Stimulated activated CD4-positive, alpha-beta T cell treated with anti-CD3 and anti-CD28 coated beads, Interleukin-4, amount 100 ng/mL, for 1 hour (primary cell): ENCODE results near the gene ALK.

ENCODE experiments used
- DNase-seq: peaks from one replicate; pipeline ENCODE4 v3.0.0-alpha.2; 2020

The ALK gene

DNA sequence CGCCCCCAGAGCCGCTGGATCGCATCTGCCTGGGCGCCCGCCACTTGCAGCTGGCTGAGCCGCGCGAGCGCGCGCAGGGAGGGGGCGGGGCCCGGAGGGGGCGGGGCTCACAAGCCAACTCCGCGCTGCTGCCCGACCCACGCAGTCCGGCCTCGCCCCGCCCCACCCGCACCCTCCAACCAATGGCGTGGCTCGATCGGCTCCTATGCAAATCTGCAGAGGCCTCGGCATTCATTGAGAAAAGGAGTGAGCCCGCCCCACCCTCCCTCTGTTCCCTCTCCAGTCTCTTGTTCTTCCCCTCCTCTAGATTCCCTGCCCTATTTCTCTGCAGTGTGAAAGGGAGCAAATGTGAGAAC is at the start of gene ALK:
Gene ALK, minus strand, starts transcription at position 27 of the 356 bp plus-strand sequence. CDS start 927 bp downstream, outside the sequence.
- DNase-seq = peak; percentile 57

DNA sequence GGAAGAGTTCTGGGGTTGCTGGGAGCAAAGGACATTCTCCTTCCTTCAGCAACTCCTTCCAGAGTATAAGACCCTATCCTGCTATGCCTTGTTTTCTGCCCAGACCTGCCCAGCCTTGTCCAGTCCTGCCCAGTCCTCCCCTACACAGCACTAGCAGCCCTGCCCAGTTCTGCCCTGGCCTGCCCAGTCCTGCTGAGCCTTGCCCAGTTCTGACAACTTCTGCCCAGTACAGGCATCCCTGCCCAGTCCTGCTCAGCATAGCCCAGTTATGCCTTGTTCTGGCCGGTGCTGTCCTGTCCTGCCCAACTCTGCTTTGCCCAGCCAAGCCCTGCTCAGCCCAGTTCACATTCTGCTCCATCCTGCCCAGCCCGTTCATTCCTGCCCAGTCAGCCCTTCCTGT is 44.9 kb upstream of the ALK start:
- DNase-seq = no peak

- no peak for DNase-seq
These were observed 42.7 kb upstream of the ALK start for GRCh38 chr2:29963972-29964570.

DNA sequence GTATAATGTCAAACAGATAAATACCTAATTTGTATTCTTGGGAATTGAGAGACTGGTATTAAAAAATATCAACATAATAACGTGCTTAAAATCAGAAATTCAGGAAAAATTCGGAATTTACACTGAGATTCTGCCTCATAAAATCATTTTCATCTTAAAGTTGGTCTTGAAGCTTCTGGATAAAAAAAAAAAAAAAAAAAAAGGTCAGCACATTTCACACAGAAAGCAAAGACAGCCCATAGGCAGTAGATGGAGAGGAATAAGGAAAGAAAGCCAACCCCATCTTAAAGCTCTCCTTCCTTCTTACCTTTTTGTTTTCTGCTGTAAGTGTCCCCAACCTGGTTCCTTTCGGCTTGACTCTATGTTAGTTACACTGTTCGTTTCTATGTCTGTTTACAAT is 41.5 kb upstream of the ALK start:
- DNase-seq = no peak

DNA sequence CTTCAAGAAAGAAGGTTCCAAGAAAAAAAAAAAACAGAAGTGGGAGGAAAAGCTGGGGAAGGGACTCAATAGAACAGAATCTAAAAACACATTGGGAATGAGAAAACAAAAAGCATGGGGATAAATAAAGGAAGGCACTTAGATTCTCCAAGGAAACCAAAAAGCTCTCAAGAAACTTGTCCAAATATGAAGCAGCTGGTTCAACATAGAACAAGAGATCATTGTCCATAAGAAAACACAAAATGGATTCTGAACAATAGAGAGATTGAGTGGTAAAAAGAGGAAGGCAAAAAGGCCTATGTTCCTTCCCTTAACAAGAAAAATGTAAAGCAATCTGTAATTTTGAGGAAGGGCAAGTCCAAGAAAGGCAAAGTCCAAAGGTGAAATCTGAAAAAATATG is 32.9 kb upstream of the ALK start:
- DNase-seq = no peak

- no peak for DNase-seq
These were observed 31.6 kb upstream of the ALK start for GRCh38 chr2:29952973-29953372.

GRCh38 chr2:29951576-29951975 is 30.2 kb upstream of the ALK start:
- no peak for DNase-seq

DNA sequence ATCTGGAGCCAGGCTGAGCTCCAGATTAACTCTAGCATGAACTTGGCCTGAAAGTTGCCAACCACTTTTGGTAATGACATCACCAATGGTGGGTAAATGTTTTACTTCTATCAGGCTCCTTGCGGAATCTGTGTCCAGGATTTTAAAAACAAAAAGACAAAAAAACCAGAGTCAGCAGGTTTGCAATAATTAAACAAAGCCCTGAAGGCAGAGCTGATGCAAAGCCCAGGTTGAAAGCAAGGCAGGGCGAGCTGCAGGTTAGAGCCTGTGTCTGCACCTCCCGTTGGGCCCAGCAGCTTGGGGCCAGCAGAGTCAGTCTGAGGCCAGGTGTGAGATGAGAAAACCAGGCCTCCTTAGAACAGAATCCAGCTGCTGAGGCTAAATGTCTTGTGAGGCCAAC is 29.1 kb upstream of the ALK start:
- no peak for DNase-seq

DNA sequence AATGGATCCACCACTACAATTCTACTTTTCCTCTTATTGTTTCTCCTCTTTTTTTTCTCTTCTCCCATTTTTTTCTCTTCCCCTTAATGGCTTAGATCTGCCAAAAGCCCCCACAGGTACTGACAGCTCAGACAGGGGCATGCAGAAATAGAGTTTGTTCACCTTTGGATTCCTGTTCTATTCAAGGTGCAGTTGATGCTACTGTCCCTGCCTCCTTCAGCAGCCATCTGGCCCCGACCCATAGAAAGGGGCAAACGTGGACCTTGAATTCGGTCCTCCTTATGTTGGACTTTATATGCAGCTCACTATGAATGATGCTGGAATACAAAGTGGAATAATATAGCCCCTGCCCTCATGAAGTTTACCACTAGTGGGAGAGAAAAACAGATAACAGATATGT is 27.7 kb upstream of the ALK start:
- no peak for DNase-seq

DNA sequence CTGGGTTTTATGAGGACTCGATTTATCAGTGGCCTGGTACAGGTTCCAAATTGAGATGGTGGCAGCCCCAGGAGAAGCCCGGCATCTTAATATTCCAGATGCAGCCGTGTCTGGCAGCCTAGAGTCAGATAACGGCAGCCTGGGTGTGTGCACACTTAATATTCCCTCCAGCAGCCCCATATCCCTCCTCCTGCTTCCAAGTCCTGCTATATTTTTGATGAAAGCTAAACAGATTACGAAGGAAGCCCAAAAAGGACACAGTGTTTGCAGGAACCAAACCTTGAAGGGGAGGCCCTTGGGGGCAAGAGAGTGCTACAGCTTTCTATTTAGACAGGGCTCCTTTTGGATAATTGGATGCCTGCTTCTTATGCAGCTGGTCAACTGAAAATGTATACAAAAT is 25.1 kb upstream of the ALK start:
- no peak for DNase-seq

DNA sequence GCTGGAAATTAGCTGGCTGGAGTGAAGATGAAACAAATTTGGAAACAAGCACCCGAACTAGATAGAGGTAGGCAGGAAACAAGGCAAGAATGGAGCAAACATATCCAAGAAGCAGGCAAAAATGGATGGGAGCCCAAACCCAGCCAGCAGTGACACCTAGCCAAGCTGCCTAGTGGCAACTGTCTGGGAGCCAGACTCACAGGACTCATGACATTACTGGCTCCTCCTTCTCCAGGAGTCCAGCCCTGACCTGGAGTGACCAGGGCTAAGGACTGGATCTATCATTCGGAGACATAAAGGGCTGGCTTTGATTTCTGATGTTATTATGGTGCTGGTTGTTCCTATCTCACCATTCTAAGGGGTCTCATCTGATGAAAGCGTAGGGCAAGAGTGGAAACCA is 21.3 kb upstream of the ALK start:
- no peak for DNase-seq

- DNase-seq = no peak
These were observed 19.3 kb upstream of the ALK start for GRCh38 chr2:29940706-29941105.

DNA sequence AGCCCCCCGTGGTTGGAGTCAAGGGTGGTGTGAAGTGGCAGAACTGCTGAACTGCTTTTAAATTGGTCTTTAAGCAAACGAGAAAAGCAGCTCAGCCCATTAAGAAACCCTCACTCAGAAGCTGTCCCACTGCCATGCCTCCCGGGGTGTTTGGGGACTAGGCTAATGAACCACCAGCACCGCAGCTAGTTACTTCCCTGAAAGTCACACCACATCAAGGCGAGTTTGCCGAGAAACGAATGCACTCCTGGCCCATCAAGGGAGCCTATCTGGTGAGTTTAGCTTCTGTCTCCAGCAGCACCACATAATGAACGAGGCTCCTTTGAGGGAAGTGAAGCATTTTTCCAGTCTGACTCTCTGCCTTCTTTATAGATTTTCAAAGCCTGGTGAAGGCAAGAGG is 14.6 kb upstream of the ALK start:
- DNase-seq = no peak

- DNase-seq = no peak
These were observed 10.4 kb upstream of the ALK start for GRCh38 chr2:29931818-29932217.

GRCh38 chr2:29923110-29923721 is 1.8 kb upstream of the ALK start:
- peak; percentile 35 for DNase-seq

DNA sequence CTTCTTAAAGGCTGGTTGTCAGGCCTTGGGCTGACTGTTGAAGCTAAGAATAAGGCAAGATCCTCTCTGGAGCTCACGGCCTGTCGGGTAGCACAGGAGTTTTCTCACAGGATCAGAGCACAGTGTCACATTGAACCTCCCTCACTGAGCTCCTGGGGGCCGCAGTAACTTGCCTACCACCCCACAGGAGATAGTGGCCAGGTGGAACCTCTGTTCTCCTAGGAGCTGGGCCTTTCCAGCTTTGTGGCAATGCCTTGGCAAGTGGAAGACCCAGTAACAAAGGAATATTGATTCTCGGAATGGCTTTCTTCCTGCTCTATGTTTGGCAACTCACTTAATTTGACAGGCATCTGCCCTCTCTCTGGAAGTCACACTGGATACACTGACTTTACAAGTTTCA is 1.2 kb upstream of the ALK start:
- DNase-seq = no peak

DNA sequence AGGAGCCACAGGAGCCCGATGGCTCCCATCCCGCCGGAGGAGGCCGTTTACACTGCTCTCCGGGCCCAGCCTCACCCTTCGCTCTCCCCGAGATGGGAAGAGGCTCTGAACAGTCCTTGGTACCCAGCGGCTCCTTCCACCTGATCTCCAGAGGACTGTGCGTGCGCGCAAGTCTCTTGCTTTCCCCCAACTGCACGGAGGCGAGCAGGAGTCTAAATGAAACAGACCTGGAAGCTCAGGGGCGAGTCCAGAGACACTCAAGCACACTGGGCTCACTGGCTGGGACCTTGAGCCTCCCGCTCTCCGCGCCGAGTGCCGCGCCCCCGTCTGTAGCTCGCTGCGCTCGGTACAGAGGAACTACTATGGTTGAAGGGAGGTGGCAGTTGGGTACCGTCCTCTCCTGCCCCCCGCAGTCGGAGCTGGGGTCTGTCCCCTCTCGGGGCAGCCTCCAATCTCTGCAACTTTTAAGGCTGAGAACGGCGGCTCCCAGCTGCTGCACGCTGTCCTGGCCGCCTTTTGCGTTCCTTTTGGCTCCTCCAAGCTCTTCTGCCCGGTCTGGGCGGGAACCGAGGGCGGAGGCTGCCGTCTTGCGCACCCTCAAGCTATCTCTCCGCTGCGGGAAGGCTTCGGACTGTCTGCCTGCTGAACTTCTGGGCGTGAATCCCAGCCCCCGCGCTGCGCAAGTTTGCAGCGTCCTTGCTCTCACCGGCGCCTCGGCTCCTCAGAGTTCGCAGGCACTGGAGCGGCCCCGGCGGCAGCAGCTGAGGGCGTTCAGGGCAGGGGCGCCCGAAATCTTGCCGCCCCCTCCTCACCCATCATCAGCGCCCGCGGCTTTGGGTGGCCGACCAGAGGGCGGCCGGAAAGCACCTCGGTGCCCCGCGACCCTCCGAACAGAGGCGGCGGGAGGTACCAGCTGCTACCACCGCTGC is 491 bp downstream of the ALK start:
- DNase-seq = peak; percentile 2

DNA sequence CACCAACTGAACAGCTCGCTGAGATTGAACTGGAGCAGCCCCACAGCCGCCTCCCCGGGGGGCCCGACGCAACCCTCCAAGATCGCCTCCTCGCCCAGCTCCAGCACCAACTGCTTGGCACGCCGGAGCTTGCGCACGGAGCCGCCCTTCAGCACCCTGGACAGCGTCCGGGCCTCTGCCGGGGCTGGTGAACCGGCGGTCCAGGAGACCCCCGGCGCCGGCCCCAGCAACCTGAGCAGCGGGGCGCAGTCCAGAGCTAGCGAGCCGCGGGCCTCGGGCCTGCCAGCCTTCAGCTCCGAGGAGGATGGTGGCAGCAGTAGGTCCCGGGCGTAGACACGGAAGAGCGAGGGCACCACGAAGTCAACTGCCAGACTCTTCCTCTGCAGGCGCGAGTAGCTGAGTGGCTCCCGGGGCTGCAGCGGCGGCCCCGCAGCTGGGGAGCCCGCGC is 1.2 kb downstream of the ALK start:
- peak; percentile 54 for DNase-seq

DNA sequence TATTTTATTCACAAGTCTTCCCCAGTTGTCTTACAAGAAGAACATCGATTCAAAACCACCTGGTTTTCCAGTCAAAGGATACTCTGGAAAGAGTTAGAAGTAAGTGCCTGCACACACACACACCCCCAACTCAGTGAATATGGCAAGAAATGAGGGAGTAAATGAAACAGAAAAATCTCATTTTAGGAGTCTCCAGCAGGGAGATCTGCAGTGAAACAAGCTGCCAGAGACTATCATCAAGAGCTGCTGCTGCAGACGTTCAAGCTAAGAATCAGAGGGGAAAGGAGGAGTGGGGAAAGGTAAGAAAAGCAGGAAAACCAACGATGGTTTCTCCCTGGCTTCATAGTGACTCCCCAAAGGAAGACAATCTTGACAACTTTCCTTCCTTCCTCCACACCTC is 2.4 kb downstream of the ALK start:
- no peak for DNase-seq

DNA sequence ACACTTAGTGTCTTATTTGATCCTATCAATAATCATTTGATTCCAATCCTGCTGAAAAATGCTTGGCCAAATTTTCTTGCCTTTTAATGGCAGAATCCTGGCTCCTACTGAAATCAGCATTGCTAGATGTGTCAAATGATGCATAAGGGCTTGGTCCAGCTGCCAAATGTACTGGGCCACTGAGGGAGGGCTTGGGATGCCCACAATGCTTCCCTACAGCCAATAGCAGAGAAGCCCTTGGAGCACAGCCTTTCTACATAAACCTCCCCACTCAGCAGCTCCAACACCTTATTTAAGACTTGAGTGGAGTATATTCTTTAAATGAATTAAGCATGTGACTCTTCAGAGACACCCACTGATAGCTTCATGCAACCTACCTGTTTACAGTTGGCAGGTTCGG is 3.6 kb downstream of the ALK start:
- no peak for DNase-seq

DNA sequence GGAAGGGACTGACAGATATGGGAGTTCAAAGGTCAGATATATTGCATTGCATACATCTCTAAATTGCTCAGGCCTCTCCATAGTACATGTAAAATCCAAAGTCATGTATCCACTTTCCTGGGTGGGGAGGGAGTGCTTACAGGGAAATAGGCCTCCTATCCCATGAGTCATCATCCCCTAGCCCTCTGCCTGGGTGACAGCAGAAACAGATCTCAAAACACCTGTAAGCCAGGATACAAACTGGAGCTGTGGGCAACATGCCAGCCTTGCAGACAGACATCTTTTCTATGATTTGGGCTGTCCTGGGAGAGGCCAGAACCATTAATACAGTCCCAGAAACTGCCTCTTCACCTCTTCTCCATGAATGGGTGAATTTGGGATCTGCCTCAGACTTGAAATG is 4.8 kb downstream of the ALK start:
- DNase-seq = no peak

DNA sequence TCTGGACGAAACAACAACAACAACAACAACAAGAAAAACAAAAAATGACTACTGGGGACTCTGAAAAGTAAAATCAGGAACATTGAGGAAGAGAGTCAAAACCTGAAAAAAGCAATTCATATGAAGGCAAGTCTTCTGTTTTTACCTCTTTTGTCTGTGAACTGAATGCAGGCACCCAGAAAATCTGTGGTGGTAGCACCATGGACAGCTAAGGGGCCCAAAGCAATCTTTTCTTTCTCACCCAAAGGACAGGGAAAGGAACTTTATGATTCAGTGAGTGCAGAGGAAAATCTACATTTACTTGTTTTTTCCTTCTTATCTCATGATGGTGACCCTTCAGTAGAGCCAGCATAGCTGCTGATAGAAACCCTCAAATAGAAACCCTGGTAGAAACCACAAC is 10.4 kb downstream of the ALK start:
- DNase-seq = no peak

- no peak for DNase-seq
These were observed 10.9 kb downstream of the ALK start for GRCh38 chr2:29910465-29910864.

DNA sequence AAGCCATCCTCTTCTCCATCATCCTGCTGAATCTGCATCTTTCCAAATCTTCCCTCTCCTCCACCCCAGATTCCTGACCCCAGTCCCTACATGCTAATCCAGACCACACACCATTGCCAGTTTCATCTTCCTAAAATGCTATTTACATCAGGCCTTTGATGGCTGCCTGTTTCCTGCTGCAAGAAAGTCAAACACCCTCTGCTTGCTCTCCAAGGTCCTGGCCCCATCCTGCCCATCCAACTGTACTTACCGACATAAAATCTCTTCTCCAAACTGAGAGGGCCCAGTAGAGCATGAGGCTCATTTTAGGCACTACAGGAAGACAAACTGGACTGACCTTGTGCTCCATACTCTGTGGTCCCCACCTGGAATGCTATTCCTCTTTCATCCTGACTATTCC is 19.0 kb downstream of the ALK start:
- no peak for DNase-seq
